ENCODE results near the gene LMX1B.

LMX1B gene

DNA sequence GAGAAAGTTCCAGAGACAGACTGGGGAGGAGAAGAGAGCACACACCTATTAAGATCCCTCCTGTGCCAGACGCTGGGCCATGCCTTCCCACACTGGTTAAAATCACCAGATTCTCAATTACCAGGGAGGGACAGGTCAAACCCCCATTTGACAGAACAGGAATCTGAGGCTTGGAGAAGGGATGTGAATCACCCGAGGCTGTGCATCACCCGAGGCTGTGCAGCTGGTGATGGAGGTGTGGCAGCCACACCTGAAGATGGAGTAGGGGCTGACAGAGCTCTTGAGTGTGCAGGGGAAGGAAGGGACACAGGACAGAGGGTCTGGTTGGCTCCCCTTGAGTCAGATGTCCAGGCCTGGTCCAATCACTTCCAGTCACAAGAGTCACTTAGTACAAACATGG lies 70.6 kb downstream of the LMX1B start:
- no peak for DNase-seq (ENCODE audit: low read depth, low spot score)
- Histone ChIP-seq H3K9ac (ENCODE audit: insufficient read length) (no peak overlapping the region), H3K27ac (no peak overlapping the region), H3K9me3 (ENCODE audit: low read depth, low read length) (no peaks in the 10 kb centered on the region), H3K4me3 (no peak overlapping the region), H3K36me3 (ENCODE audit: insufficient read depth, low read length) (no peaks in the 10 kb centered on the region)
- TF ChIP-seq POLR2AphosphoS5 (IDR thresholded peaks at IDR 0.05; ENCODE audit: borderline replicate concordance, low read depth, low read length), result no peak
- TF ChIP-seq FOXP2 (optimal IDR thresholded peaks at IDR 0.05; ENCODE audit: control extremely low read depth, extremely low read length, insufficient read depth), result no peak
- TF ChIP-seq EZH2 (IDR thresholded peaks at IDR 0.05), result no peak

DNA sequence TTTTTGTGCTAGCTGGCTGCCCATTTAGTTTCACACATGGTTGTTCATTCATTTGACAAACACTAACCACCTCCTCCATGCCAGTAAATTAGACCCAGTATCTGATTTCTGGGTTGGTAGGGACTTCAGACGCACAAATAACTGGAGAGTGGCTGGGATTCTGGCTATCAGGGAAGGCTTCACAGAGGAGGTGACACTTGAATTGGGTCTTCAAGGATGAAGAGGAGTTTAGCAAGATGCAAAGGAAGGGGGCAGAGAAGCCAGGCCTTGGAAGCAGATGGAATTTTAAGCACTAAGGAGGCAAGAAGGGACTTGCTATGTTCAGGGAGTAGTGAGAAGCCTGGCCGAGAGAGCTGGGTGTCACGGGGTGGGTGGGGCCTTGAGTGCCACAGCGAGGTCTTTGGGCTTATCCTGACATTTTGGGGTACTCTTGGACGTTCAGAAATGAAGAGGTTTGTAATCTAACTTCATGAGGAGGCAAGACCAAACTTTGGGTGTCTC lies 71.3 kb downstream of the LMX1B start:
- no peak for TF ChIP-seq FOXP2 (optimal IDR thresholded peaks at IDR 0.05; ENCODE audit: control extremely low read depth, extremely low read length, insufficient read depth)
- TF ChIP-seq EZH2 (IDR thresholded peaks at IDR 0.05), result no peak
- TF ChIP-seq POLR2AphosphoS5 (IDR thresholded peaks at IDR 0.05; ENCODE audit: borderline replicate concordance, low read depth, low read length), result no peak
- no peaks in the 10 kb centered on the region for H3K9me3 ChIP-seq (ENCODE audit: low read depth, low read length)
- no peak overlapping the region for H3K4me3 ChIP-seq
- no peak overlapping the region for H3K9ac ChIP-seq (ENCODE audit: insufficient read length)
- DNase-seq (ENCODE audit: low read depth, low spot score), result no peak
- no peak overlapping the region for H3K27ac ChIP-seq
- H3K36me3 ChIP-seq (ENCODE audit: insufficient read depth, low read length), result no peaks in the 10 kb centered on the region

DNA sequence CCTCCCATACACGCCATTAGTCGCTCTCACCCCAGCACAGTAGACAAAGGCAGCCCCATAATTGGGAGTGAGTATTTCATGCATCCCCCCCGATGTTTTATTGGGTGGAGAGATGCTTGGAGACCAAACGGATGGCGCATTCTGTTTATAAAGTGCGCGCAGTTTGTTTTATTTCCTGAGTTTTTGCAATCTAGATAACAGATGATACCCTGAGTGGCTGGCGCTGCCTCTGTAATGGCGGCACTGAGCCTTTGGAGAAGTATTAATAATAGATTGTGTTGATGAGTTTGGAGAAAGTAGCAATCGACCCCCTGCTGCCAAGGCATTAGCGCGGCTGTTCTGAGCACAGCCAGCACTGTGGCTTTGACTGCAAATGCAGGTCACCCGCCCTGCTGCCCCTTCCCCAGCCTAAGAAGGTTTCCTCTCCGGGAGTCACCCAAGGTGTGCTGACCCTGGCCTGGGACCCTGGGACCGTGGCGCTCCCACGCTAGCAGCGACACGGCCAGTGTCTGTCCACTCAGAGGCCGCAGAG lies 74.3 kb downstream of the LMX1B start:
- Histone ChIP-seq H3K9me3 (ENCODE audit: low read depth, low read length) (no peaks in the 10 kb centered on the region), H3K4me3 (no peak overlapping the region), H3K36me3 (ENCODE audit: insufficient read depth, low read length) (no peaks in the 10 kb centered on the region), H3K27ac (no peak overlapping the region), H3K9ac (ENCODE audit: insufficient read length) (no peak overlapping the region)
- TF ChIP-seq POLR2AphosphoS5 (IDR thresholded peaks at IDR 0.05; ENCODE audit: borderline replicate concordance, low read depth, low read length), result no peak
- TF ChIP-seq FOXP2 (optimal IDR thresholded peaks at IDR 0.05; ENCODE audit: control extremely low read depth, extremely low read length, insufficient read depth), result no peak
- TF ChIP-seq EZH2 (IDR thresholded peaks at IDR 0.05), result no peak
- no peak for DNase-seq (ENCODE audit: low read depth, low spot score)

DNA sequence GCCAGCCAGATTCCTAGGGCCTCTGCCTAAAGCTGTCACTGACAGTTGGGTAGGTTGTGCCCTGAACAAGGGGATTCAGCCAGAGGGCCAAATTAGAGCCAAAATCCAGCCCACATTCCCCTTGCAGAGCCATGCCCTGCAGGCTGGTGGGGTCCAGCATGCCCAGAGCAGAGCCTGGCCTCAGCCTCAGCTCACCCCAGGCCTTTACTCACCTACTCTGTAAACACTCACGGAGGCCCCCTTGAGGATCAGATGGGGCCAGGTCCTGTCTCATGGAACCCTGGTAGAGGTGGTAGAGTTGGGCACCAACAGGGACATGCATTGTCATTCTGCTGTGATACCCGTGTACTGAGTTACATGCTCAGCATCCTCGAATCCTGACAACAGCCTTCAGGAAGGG lies 74.9 kb downstream of the LMX1B start:
- Histone ChIP-seq H3K27ac (no peak overlapping the region), H3K36me3 (ENCODE audit: insufficient read depth, low read length) (no peaks in the 10 kb centered on the region), H3K9me3 (ENCODE audit: low read depth, low read length) (no peaks in the 10 kb centered on the region), H3K4me3 (no peak overlapping the region), H3K9ac (ENCODE audit: insufficient read length) (no peak overlapping the region)
- TF ChIP-seq POLR2AphosphoS5 (IDR thresholded peaks at IDR 0.05; ENCODE audit: borderline replicate concordance, low read depth, low read length) (no peak), FOXP2 (optimal IDR thresholded peaks at IDR 0.05; ENCODE audit: control extremely low read depth, extremely low read length, insufficient read depth) (no peak), EZH2 (IDR thresholded peaks at IDR 0.05) (no peak)
- DNase-seq (ENCODE audit: low read depth, low spot score), result no peak

DNA sequence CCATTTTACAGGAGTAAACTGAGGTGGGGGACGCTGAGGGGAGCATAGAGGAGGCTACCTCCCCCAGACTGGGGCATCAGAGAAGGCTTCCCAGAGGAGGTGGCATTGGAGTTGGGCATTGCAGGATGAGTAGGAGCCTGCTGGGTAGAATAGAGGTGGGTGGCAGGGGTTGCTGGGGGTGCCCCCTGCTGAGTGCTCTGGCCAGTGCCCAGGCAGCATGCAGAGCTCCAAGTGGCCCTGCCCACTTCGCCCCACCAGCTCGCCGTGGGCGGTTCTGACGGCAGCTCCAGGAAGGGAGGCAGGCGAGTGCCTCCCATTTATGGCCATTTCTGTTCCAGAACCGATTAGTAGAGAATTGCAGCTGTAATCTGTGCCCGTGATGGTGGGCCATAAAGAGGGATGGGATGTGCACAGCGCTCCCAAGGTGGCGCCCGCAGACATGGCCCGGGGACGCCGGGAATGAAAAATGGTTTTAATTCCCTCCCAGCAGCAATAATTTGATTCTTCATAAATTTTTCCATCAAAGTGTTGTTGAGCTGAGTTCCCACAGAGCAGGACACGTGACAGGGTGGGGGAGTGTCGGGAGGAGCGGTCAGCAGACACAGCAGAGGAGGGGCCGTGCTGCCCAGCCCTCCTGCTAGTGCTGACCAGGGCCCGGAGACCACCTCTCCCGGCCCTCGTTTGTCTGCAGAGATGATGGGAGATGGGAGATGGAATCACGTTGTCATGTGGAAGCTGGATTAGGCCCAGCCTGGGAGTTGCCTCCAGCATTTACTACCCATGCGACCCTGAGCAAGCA lies 75.5 kb downstream of the LMX1B start:
- no peak for DNase-seq (ENCODE audit: low read depth, low spot score)
- H3K4me3 ChIP-seq, result no peak overlapping the region
- H3K36me3 ChIP-seq (ENCODE audit: insufficient read depth, low read length), result no peaks in the 10 kb centered on the region
- TF ChIP-seq EZH2 (IDR thresholded peaks at IDR 0.05) (no peak), FOXP2 (optimal IDR thresholded peaks at IDR 0.05; ENCODE audit: control extremely low read depth, extremely low read length, insufficient read depth) (no peak), POLR2AphosphoS5 (IDR thresholded peaks at IDR 0.05; ENCODE audit: borderline replicate concordance, low read depth, low read length) (no peak)
- no peak overlapping the region for H3K9ac ChIP-seq (ENCODE audit: insufficient read length)
- H3K9me3 ChIP-seq (ENCODE audit: low read depth, low read length), result no peaks in the 10 kb centered on the region
- H3K27ac ChIP-seq, result no peak overlapping the region

DNA sequence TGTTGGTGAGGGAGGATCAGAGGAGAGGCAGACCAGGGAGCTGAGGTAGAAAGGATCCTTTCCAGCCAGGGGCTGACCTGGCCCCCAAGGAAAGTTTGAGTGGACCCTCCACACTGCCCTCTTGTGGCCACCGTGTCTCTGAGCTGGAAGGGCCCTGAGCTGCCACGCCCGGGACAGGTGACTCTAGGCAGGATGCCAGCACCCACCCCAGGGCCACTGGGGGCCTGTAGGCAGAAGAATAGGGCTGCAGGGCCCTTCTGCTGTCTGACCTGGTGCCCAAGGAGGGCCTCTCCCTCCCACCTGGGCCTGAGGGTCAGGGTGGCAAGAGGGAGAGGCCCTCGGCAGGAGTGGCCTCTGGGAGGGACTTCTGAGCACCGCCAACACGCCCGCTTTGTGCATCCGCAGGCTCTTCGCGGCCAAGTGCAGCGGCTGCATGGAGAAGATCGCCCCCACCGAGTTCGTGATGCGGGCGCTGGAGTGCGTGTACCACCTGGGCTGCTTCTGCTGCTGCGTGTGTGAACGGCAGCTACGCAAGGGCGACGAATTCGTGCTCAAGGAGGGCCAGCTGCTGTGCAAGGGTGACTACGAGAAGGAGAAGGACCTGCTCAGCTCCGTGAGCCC lies 76.8 kb downstream of the LMX1B start:
- DNase-seq (ENCODE audit: low read depth, low spot score), result no peak

DNA sequence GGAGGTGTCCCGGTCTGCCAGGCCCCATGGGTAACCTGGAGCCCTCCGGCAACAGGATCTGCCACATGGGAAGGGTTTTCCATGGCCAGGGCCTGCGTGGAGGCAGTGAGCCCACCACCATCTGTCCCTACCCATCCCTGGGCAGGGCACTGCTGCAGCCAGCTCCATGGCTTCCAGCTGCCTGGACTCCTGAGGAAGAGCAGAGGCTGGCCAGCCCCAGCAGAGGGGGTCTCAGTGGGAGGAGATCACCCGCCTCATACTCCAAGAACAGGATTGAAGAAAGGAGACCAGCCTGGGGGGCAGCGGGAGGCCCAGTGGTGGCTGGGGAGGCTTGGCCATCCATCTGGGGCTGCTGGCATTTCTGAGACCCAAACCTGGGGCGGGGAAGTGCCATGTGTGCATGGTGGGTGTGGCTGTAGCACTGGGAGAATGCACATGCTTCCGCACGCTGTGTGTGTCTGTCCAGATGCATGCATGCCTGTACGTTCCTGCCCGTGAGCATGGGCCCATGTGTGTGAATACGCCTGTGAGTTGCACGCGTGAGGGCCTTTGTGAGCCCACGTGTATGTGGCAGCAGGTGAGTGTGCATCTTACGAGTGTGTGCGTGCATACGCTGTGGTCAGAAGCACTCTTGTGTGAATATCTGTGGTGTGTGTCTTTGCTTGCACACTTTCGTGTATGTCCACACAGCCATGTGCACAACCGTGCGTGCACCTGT lies 78.5 kb downstream of the LMX1B start:
- Histone ChIP-seq H3K27ac (no peak overlapping the region), H3K9ac (ENCODE audit: insufficient read length) (no peak overlapping the region), H3K4me3 (no peak overlapping the region), H3K36me3 (ENCODE audit: insufficient read depth, low read length) (no peaks in the 10 kb centered on the region), H3K9me3 (ENCODE audit: low read depth, low read length) (no peaks in the 10 kb centered on the region)
- no peak for DNase-seq (ENCODE audit: low read depth, low spot score)
- TF ChIP-seq EZH2 (IDR thresholded peaks at IDR 0.05), result no peak
- no peak for TF ChIP-seq POLR2AphosphoS5 (IDR thresholded peaks at IDR 0.05; ENCODE audit: borderline replicate concordance, low read depth, low read length)
- no peak for TF ChIP-seq FOXP2 (optimal IDR thresholded peaks at IDR 0.05; ENCODE audit: control extremely low read depth, extremely low read length, insufficient read depth)

More for the DNA sequence above, 76.8 kb downstream of the LMX1B start:
- Histone ChIP-seq H3K36me3 (ENCODE audit: insufficient read depth, low read length) (no peaks in the 10 kb centered on the region), H3K4me3 (no peak overlapping the region), H3K9me3 (ENCODE audit: low read depth, low read length) (no peaks in the 10 kb centered on the region), H3K27ac (no peak overlapping the region), H3K9ac (ENCODE audit: insufficient read length) (no peak overlapping the region)
- no peak for TF ChIP-seq FOXP2 (optimal IDR thresholded peaks at IDR 0.05; ENCODE audit: control extremely low read depth, extremely low read length, insufficient read depth)
- TF ChIP-seq POLR2AphosphoS5 (IDR thresholded peaks at IDR 0.05; ENCODE audit: borderline replicate concordance, low read depth, low read length), result no peak
- TF ChIP-seq EZH2 (IDR thresholded peaks at IDR 0.05), result no peak

Data from SK-N-MC (cell line).